Measurements from ENCODE around the gene IP6K2.
"Not testable (repeated sequence)": the region's sequence is repeated elsewhere in the genome, so short reads cannot be mapped to it uniquely, and the experiment has no call there.

DNA sequence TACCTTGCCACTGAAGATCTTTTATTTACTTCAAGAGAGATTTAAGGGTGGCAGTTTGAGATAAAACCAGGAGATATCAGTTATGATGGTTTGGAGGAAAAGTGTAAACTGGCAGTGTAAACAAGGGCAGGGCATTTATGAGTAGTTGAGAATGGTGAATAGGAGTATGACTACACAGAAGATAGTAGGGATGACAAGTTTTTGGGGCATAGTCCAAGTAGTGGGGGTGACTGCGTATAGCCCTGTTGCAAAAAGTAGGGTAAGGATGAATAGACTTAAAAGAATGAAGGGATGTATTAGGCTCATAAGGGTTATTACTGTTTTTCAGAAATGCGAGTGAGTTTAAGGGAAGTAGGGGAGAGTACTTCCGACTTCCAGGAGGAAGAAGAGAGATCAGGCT, 6.3 kb upstream of the IP6K2 start:
- TF ChIP-seq, protein P1, sequence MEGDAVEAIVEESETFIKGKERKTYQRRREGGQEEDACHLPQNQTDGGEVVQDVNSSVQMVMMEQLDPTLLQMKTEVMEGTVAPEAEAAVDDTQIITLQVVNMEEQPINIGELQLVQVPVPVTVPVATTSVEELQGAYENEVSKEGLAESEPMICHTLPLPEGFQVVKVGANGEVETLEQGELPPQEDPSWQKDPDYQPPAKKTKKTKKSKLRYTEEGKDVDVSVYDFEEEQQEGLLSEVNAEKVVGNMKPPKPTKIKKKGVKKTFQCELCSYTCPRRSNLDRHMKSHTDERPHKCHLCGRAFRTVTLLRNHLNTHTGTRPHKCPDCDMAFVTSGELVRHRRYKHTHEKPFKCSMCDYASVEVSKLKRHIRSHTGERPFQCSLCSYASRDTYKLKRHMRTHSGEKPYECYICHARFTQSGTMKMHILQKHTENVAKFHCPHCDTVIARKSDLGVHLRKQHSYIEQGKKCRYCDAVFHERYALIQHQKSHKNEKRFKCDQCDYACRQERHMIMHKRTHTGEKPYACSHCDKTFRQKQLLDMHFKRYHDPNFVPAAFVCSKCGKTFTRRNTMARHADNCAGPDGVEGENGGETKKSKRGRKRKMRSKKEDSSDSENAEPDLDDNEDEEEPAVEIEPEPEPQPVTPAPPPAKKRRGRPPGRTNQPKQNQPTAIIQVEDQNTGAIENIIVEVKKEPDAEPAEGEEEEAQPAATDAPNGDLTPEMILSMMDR (IDR thresholded peaks at IDR 0.05): not testable (repeated sequence)
- not testable (repeated sequence) for TF ChIP-seq POLR2A (IDR thresholded peaks at IDR 0.05)

All from thyroid gland (tissue), 4 donors.